SK-N-SH treated with all-trans-retinoic acid at 6 μM for 48 hours (cell line): ENCODE measurements around the gene CACNB2.

Experiments
- ATAC-seq: fragments of 200-7000 bp; cut with Tn5 transposase; 3 replicates; pipeline ENCODE4 v1.9.1; 2020; ENCODE audit warnings: mild to moderate bottlenecking, moderate library complexity
- ARNTL ChIP-seq: fragments of 450-650 bp; formaldehyde crosslinking; IDR thresholded peaks from 2 replicates; pipeline ENCODE4 v1.5.0; 2020; ENCODE audit warnings: low read depth, mild to moderate bottlenecking, moderate library complexity, borderline replicate concordance
- BACH2 ChIP-seq: fragments of 250-450 bp; sonication (Bioruptor Pico); IDR thresholded peaks from 2 replicates; pipeline ENCODE4 v1.9.0; 2021; ENCODE audit warnings: mild to moderate bottlenecking, borderline replicate concordance
- CSDC2 ChIP-seq: fragments of 250-450 bp; sonication (Bioruptor Pico); IDR thresholded peaks from 2 replicates; pipeline ENCODE4 v1.5.0; 2020; ENCODE audit warnings: mild to moderate bottlenecking, moderate library complexity
- ESRRG ChIP-seq: fragments of 250-450 bp; sonication (Bioruptor Pico); IDR thresholded peaks from 2 replicates; pipeline ENCODE4 v1.6.1; 2021; ENCODE audit warnings: mild to moderate bottlenecking
- GLIS3 ChIP-seq: fragments of 250-450 bp; sonication (Bioruptor Pico); IDR thresholded peaks from 2 replicates; pipeline ENCODE4 v1.5.0; 2020; ENCODE audit warnings: mild to moderate bottlenecking, moderate library complexity
- ISL1 ChIP-seq: fragments of 250-450 bp; sonication (Bioruptor Pico); IDR thresholded peaks from 2 replicates; pipeline ENCODE4 v2.1.2; 2022; ENCODE audit warnings: mild to moderate bottlenecking, moderate library complexity
- OSR1 ChIP-seq: fragments of 250-450 bp; sonication (Bioruptor Pico); IDR thresholded peaks from 2 replicates; pipeline ENCODE4 v1.8.0; 2022; ENCODE audit warnings: moderate library complexity, mild to moderate bottlenecking, inconsistent platforms
- PPARA ChIP-seq: fragments of 250-450 bp; sonication (Bioruptor Pico); IDR thresholded peaks from 2 replicates; pipeline ENCODE4 v1.5.0; 2020; ENCODE audit warnings: mild to moderate bottlenecking, borderline replicate concordance
- RARB ChIP-seq: fragments of 250-450 bp; sonication (Bioruptor Pico); IDR thresholded peaks from 2 replicates; pipeline ENCODE4 v1.8.0; 2021; ENCODE audit warnings: mild to moderate bottlenecking, moderate library complexity
- SNAI2 ChIP-seq: fragments of 250-450 bp; sonication (Bioruptor Pico); IDR thresholded peaks from 2 replicates; pipeline ENCODE4 v1.5.0; 2020; ENCODE audit warnings: mild to moderate bottlenecking, moderate library complexity
- TCF4 ChIP-seq: fragments of 250-450 bp; sonication (Bioruptor Pico); IDR thresholded peaks from 2 replicates; pipeline ENCODE4 v1.8.0; 2021; ENCODE audit warnings: mild to moderate bottlenecking, moderate library complexity, borderline replicate concordance
- TOX ChIP-seq: fragments of 250-450 bp; sonication (Bioruptor Pico); IDR thresholded peaks from 2 replicates; pipeline ENCODE4 v1.8.0; 2021; ENCODE audit warnings: mild to moderate bottlenecking, moderate library complexity, borderline replicate concordance
- TSHZ2 ChIP-seq: fragments of 250-450 bp; sonication (Bioruptor Pico); IDR thresholded peaks from 2 replicates; pipeline ENCODE4 v1.5.0; 2020; ENCODE audit warnings: mild to moderate bottlenecking, moderate library complexity
- ZNF565 ChIP-seq: fragments of 450-650 bp; formaldehyde crosslinking; conservative IDR thresholded peaks from 2 replicates; pipeline ENCODE4 v1.5.0; 2020; ENCODE audit warnings: low read depth, mild to moderate bottlenecking, moderate library complexity
- ZNF70 ChIP-seq: fragments of 450-650 bp; formaldehyde crosslinking; IDR thresholded peaks from 2 replicates; pipeline ENCODE4 v1.5.0; 2020; ENCODE audit warnings: mild to moderate bottlenecking, moderate library complexity
- TF ChIP-seq, protein P1 (sequence below): fragments of 250-450 bp; sonication (Bioruptor Pico); IDR thresholded peaks from 2 replicates; pipeline ENCODE4 v1.8.0; 2020; ENCODE audit warnings: mild to moderate bottlenecking, moderate library complexity, borderline replicate concordance
- TF ChIP-seq, protein P2 (sequence below): fragments of 250-450 bp; sonication (Bioruptor Pico); IDR thresholded peaks from 2 replicates; pipeline ENCODE4 v1.5.1; 2020; ENCODE audit warnings: low read depth, mild to moderate bottlenecking, moderate library complexity
- TF ChIP-seq, protein P3 (sequence below): fragments of 250-450 bp; sonication (Bioruptor Pico); IDR thresholded peaks from 2 replicates; pipeline ENCODE4 v1.8.0; 2021; ENCODE audit warnings: low read depth, mild to moderate bottlenecking, moderate library complexity, borderline replicate concordance

Gene CACNB2

GRCh38 chr10:18563003-18563726 lies 422.9 kb downstream of the CACNB2 start (continued):
- TF ChIP-seq TCF4 (CRISPR knock-in tag) (no peak), ARNTL (CRISPR knock-in tag) (no peak), ISL1 (CRISPR knock-in tag) (no peak)

DNA sequence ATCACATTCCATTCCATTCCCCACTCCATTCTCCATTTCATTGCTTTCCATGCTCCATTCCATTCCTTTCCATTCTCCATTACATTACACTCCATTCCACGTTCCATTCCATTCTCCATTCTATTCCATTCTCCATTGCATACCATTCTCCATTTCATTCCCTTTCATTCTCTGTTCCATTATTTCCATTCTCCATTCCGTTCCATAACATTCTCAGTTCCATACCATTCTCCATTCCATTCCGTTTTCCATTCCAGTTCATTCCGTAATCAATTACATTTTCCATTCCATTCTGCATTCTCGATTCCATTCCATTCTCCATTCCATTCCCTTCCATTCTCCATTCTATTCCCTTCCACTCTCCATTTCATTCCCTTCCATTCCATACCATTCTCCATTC lies 424.8 kb downstream of the CACNB2 start:
- ATAC-seq: no peak
- no peak for TF ChIP-seq CSDC2 (CRISPR knock-in tag)
- TF ChIP-seq ZNF565 (CRISPR knock-in tag): no peak
- TF ChIP-seq, protein P1, sequence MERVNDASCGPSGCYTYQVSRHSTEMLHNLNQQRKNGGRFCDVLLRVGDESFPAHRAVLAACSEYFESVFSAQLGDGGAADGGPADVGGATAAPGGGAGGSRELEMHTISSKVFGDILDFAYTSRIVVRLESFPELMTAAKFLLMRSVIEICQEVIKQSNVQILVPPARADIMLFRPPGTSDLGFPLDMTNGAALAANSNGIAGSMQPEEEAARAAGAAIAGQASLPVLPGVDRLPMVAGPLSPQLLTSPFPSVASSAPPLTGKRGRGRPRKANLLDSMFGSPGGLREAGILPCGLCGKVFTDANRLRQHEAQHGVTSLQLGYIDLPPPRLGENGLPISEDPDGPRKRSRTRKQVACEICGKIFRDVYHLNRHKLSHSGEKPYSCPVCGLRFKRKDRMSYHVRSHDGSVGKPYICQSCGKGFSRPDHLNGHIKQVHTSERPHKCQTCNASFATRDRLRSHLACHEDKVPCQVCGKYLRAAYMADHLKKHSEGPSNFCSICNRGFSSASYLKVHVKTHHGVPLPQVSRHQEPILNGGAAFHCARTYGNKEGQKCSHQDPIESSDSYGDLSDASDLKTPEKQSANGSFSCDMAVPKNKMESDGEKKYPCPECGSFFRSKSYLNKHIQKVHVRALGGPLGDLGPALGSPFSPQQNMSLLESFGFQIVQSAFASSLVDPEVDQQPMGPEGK: no peak
- TF ChIP-seq, protein P2, sequence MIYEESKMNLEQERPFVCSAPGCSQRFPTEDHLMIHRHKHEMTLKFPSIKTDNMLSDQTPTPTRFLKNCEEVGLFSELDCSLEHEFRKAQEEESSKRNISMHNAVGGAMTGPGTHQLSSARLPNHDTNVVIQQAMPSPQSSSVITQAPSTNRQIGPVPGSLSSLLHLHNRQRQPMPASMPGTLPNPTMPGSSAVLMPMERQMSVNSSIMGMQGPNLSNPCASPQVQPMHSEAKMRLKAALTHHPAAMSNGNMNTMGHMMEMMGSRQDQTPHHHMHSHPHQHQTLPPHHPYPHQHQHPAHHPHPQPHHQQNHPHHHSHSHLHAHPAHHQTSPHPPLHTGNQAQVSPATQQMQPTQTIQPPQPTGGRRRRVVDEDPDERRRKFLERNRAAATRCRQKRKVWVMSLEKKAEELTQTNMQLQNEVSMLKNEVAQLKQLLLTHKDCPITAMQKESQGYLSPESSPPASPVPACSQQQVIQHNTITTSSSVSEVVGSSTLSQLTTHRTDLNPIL (CRISPR knock-in tag): no peak
- no peak for TF ChIP-seq ESRRG
- no peak for TF ChIP-seq RARB (CRISPR knock-in tag)
- TF ChIP-seq OSR1 (CRISPR knock-in tag): no peak
- TF ChIP-seq TOX (CRISPR knock-in tag): no peak
- no peak for TF ChIP-seq TSHZ2
- TF ChIP-seq BACH2: no peak
- TF ChIP-seq, protein P3, sequence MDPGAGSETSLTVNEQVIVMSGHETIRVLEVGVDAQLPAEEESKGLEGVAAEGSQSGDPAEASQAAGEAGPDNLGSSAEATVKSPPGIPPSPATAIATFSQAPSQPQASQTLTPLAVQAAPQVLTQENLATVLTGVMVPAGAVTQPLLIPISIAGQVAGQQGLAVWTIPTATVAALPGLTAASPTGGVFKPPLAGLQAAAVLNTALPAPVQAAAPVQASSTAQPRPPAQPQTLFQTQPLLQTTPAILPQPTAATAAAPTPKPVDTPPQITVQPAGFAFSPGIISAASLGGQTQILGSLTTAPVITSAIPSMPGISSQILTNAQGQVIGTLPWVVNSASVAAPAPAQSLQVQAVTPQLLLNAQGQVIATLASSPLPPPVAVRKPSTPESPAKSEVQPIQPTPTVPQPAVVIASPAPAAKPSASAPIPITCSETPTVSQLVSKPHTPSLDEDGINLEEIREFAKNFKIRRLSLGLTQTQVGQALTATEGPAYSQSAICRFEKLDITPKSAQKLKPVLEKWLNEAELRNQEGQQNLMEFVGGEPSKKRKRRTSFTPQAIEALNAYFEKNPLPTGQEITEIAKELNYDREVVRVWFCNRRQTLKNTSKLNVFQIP (CRISPR knock-in tag): no peak
- no peak for TF ChIP-seq TCF4 (CRISPR knock-in tag)
- no peak for TF ChIP-seq GLIS3

DNA sequence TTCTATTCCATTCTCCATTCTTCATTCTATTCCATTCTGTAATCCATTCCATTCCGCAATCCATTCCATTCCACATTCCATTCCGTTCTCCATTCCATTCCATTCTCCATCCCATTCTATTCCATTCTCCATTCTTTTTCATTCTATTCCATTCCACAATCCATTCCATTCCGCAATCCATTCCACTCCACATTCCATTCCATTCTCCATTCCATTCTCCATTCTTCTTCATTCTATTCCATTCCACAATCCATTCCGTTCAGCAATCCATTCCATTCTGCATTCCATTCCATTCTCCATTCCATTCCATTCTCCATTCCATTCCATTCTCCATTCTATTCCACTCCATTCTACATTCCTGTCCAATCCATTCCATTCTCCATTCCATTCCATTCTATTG lies 426.0 kb downstream of the CACNB2 start:
- no peak for TF ChIP-seq ZNF70 (CRISPR knock-in tag)
- TF ChIP-seq ARNTL (CRISPR knock-in tag): no peak
- no peak for TF ChIP-seq GLIS3
- TF ChIP-seq, protein P1: no peak
- TF ChIP-seq RARB (CRISPR knock-in tag): no peak
- TF ChIP-seq CSDC2 (CRISPR knock-in tag): no peak
- no peak for ATAC-seq

DNA sequence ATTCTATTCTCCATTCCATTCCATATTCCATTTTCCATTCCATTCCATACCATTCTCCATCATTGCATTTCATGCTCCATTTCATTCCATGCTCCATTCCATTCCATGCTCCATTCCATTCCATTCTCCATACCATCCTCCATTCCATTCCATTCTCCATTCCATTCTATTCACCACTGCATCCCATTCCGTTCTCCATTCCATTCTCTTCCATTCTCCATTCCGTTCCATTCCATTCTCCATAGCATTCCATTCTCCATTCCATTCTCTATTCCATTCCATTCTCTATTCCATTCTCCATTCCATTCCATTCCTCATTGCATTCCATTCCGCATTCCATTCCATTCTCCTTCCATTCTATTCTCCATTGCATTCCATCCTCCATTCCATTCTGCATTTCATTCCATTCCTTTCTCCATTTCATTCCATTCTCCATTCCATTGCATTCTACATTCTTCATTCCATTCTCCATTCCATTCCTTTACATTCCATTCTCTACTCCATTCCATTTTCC lies 427.2 kb downstream of the CACNB2 start:
- TF ChIP-seq CSDC2 (CRISPR knock-in tag) (no peak), ZNF565 (CRISPR knock-in tag) (no peak), TSHZ2 (no peak), ZNF70 (CRISPR knock-in tag) (no peak), SNAI2 (no peak), BACH2 (no peak), GLIS3 (no peak), PPARA (no peak)
- TF ChIP-seq, protein P2 (CRISPR knock-in tag): no peak
- TF ChIP-seq, protein P3 (CRISPR knock-in tag): no peak
- no peak for ATAC-seq
